ENCODE measurements around the gene NEUROG1. TPM values are rescaled to one million over a fixed set of nuclear protein-coding genes. Genes with fewer than 3 reads are reported as not detected.
A peak's percentile ranks its signal among the peaks of the same experiment; 100 is the strongest.

Gene NEUROG1
- polyA plus RNA-seq, 3 donors: not detected

GRCh38 chr5:135577421-135577820 is 41.7 kb upstream of the NEUROG1 start:
- Mint-ChIP-seq H3K27me3 (ENCODE audit: low read depth in 3 of 3) (peaks cover 51 to 63% (median 57%) of the 10 kb centered on the region in 3 donors), H3K4me1 (peaks cover 23% of the 10 kb centered on the region)
- TF ChIP-seq, protein P1, sequence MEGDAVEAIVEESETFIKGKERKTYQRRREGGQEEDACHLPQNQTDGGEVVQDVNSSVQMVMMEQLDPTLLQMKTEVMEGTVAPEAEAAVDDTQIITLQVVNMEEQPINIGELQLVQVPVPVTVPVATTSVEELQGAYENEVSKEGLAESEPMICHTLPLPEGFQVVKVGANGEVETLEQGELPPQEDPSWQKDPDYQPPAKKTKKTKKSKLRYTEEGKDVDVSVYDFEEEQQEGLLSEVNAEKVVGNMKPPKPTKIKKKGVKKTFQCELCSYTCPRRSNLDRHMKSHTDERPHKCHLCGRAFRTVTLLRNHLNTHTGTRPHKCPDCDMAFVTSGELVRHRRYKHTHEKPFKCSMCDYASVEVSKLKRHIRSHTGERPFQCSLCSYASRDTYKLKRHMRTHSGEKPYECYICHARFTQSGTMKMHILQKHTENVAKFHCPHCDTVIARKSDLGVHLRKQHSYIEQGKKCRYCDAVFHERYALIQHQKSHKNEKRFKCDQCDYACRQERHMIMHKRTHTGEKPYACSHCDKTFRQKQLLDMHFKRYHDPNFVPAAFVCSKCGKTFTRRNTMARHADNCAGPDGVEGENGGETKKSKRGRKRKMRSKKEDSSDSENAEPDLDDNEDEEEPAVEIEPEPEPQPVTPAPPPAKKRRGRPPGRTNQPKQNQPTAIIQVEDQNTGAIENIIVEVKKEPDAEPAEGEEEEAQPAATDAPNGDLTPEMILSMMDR (IDR thresholded peaks at IDR 0.05): no peak

GRCh38 chr5:135576075-135576599 is 40.4 kb upstream of the NEUROG1 start:
- Histone ChIP-seq H3K9me3 (replicated peaks in 1 of 2; ENCODE audit: control insufficient read depth in 1 of 2, insufficient read depth in 1 of 2, low read length in 2 of 2) (peaks cover 0 to 13% of the 10 kb centered on the region in 2 donors), H4K20me1 (ENCODE audit: insufficient read depth, low read length) (no peaks in the 10 kb centered on the region), H3K4me3 (replicated peaks in 1 of 3; ENCODE audit: low read depth in 2 of 3, low read length in 3 of 3) (no peak overlapping the region), H3K27ac (ENCODE audit: low read depth in 1 of 2, low read length in 2 of 2) (no peak overlapping the region), H3K79me2 (ENCODE audit: insufficient read depth, low read length) (no peaks in the 10 kb centered on the region), H3K27me3 (ENCODE audit: control insufficient read depth in 2 of 2, insufficient read depth in 2 of 2, low read length in 2 of 2) (peaks cover 27 to 52% of the 10 kb centered on the region in 2 donors), H2AFZ (ENCODE audit: insufficient read depth, low read depth, low read length, poor library complexity, severe bottlenecking) (no peak overlapping the region), H3K4me1 (ENCODE audit: control insufficient read depth in 1 of 2, insufficient read depth in 2 of 2, low read length in 2 of 2) (peaks cover 7 to 16% of the 10 kb centered on the region in 2 donors), H3K36me3 (replicated peaks in 1 of 2; ENCODE audit: control insufficient read depth in 1 of 2, insufficient read depth in 2 of 2, low read length in 2 of 2) (no peaks in the 10 kb centered on the region), H3K9ac (ENCODE audit: insufficient read depth, low read length, poor library complexity, severe bottlenecking) (no peak overlapping the region), H3K4me2 (replicated peaks; ENCODE audit: extremely low read depth, low read length, poor library complexity, severe bottlenecking) (no peak overlapping the region)
- Mint-ChIP-seq H3K27ac (no peak overlapping the region), H3K4me3 (peak overlapping the region in 1 of 2 donors; percentile 39), H3K9me3 (peaks cover 0 to 12% (median 5%) of the 10 kb centered on the region in 7 donors), H3K36me3 (peaks cover 0 to 6% of the 10 kb centered on the region in 2 donors), H3K27me3 (ENCODE audit: low read depth in 3 of 3) (peaks cover 44 to 56% (median 53%) of the 10 kb centered on the region in 3 donors), H3K4me1 (peaks cover 25% of the 10 kb centered on the region)
- TF ChIP-seq, protein P1 (IDR thresholded peaks at IDR 0.05): no peak
- 74% methylated on average over 3 of the region's 6 CpGs for WGBS (ENCODE audit: insufficient coverage)
- DNase-seq: no peak
- intact Hi-C loops (cut with micrococcal nuclease): no loop called here

More at GRCh38 chr5:135577421-135577820, 41.7 kb upstream of the NEUROG1 start:
- H3K4me3 Mint-ChIP-seq: peak overlapping the region in 1 of 2 donors; percentile 93
- H3K4me2 ChIP-seq (replicated peaks; ENCODE audit: extremely low read depth, low read length, poor library complexity, severe bottlenecking): no peak overlapping the region
- H3K9ac ChIP-seq (ENCODE audit: insufficient read depth, low read length, poor library complexity, severe bottlenecking): no peak overlapping the region
- H3K4me1 ChIP-seq (ENCODE audit: control insufficient read depth in 1 of 2, insufficient read depth in 2 of 2, low read length in 2 of 2): peaks cover 7 to 16% of the 10 kb centered on the region in 2 donors
- peaks cover 29 to 63% of the 10 kb centered on the region in 2 donors for H3K27me3 ChIP-seq (ENCODE audit: control insufficient read depth in 2 of 2, insufficient read depth in 2 of 2, low read length in 2 of 2)
- H3K36me3 ChIP-seq (replicated peaks in 1 of 2; ENCODE audit: control insufficient read depth in 1 of 2, insufficient read depth in 2 of 2, low read length in 2 of 2): no peaks in the 10 kb centered on the region
- H4K20me1 ChIP-seq (ENCODE audit: insufficient read depth, low read length): no peaks in the 10 kb centered on the region
- H3K9me3 ChIP-seq (replicated peaks in 1 of 2; ENCODE audit: control insufficient read depth in 1 of 2, insufficient read depth in 1 of 2, low read length in 2 of 2): peaks cover 0 to 13% of the 10 kb centered on the region in 2 donors
- peaks cover 0 to 6% of the 10 kb centered on the region in 2 donors for H3K36me3 Mint-ChIP-seq
- 53% methylated on average over 6 of the region's 8 CpGs for WGBS (ENCODE audit: insufficient coverage)
- no peak for DNase-seq
- H2AFZ ChIP-seq (ENCODE audit: insufficient read depth, low read depth, low read length, poor library complexity, severe bottlenecking): no peak overlapping the region
- no peak overlapping the region for H3K27ac ChIP-seq (ENCODE audit: low read depth in 1 of 2, low read length in 2 of 2)
- peaks cover 0 to 12% (median 5%) of the 10 kb centered on the region in 7 donors for H3K9me3 Mint-ChIP-seq
- intact Hi-C loops (cut with micrococcal nuclease): no loop called here
- no peaks in the 10 kb centered on the region for H3K79me2 ChIP-seq (ENCODE audit: insufficient read depth, low read length)
- H3K4me3 ChIP-seq (replicated peaks in 1 of 3; ENCODE audit: low read depth in 2 of 3, low read length in 3 of 3): no peak overlapping the region
- no peak overlapping the region for H3K27ac Mint-ChIP-seq
